Occipital lobe (tissue), 2 donors: ENCODE results near the gene SH3PXD2B. TPM values are rescaled to one million over a fixed set of nuclear protein-coding genes. Genes with fewer than 3 reads are reported as not detected.

Experiments used
- DNase-seq: peaks from one replicate; lab custom pipeline; 2025; lab: John Stamatoyannopoulos, UW
- total RNA-seq: library from RNA; depleted of rRNA; stranded (reverse); fragments of >200 nt; gene quantifications from one replicate; pipeline ENCODE4 v1.2.3, GENCODE V29; 2014

The SH3PXD2B gene
- 17.6 TPM for total RNA-seq

DNA sequence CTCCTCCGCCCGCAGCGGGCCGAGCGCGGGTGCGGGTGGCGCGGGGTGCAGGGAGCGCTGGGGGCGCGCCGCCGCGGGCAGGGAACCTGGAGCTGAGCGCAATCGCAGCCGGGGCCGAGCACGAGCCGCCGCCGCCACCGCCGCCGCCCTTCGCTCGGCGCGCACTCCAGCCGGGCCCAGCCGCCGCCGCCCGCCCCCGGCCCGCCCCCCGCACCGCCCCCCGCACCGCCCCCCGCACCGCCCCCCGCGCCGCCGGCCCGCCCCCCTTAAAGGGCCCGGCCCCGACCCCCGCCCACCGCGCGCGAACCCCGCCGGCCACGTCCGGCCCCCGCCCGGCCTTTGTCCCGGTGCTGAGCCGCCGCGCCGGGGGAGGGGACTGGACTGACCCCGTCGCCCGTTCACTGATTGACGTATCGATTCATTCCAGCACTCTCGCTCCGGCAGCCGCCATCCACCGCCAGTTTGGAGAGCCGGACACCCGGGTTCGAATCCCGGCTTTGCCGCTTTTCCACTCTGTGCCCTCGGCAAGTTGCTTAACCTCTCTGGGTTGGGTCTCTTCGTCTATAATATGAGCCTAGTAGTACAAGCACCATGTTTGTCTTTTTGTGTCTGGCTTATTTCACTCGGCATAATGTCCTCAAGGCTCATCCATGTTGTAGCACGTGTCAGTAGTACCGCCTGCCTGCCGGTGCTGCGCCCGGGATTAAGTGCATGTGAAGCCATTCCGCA is at the start of gene SH3PXD2B:
TSS of gene SH3PXD2B (minus strand) at position 168 of the 729 bp plus-strand sequence. CDS start 173 bp downstream, outside the sequence.
- DNase-seq = no peak

DNA sequence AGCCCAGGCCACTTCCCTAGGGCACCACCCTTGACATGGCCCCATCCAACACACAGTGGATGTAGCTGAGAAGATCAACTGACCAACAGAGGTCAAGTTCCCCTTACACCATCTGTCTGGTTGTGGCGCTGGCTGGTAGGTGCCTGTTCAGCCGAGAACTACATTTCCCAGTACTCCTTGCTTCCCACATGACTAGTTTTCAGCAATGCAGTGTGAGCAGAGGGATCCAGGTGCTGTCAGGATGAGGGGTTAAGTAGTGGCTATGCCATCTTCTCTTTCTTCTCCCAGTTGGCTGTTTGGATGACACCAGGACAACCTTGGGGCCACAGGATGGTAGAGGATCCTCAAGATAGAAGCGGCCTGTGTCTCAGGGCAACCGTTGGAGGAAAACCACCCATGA is 48.6 kb upstream of the SH3PXD2B start:
- no peak for DNase-seq

DNA sequence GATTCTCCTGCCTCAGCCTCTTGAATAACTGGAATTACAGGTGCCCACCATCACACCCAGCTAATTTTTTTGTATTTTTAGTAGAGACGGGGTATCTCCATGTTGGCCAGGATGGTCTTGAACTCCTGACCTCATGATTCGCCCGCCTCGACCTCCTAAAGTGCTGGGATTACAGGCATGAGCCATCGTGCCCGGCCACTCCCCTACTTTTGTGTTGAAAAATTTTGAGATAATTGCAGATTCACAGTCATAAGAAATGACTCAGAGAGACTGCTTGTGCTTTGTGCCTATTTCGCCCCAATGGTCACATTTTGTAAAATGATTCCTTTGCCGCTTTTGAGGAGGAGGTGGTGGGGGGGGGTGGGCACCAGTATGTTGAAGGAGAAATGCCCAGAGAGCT is 48.1 kb upstream of the SH3PXD2B start:
- DNase-seq = no peak

DNA sequence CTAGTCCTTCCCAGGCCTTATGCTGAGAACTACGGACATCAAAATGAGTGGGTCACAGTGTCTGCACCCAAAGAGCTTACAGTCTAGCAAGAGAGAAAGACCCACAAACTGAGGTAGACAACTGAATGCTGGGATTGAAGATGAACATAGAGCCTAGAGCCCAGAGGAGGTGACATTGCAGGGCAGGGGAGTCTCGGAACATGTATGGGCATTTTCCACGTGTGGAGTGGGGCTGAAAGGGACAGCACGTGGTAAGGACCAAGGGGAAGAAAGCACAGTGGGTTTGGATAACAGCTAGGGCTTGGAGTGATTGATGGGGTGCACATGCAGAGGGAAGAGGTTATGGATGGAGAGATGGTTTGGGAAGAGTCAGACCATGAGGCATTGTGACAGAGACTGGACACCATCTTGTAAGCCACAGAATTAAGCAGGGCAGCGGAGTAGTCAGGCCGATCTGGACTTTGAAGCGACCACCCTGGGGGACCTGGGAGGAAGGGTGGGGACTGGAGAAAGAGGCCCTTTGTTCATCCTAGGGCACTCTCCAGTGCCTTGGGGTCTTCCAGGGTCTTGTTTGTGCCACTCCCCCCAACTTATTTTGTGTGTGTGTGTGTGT is 47.5 kb upstream of the SH3PXD2B start:
- DNase-seq = no peak

DNA sequence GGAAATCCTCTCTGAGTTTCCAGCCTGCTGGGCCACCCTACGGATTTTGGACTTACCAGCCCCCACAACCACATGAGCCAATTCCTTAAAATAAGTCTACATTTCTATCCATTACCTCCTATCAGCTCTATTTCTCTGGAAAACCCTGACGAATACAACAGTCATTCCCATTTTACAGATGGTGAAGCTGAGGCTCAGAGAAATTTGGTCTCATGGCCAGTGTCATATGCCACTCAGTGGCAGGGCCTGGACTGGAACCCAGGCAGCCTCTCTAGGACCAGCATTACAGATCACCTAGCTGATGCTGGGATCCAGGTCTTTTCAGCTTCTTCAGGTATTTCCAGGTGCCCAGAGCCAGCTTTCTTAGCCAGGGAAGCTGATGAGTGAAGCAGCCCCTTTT is 45.0 kb upstream of the SH3PXD2B start:
- no peak for DNase-seq

DNA sequence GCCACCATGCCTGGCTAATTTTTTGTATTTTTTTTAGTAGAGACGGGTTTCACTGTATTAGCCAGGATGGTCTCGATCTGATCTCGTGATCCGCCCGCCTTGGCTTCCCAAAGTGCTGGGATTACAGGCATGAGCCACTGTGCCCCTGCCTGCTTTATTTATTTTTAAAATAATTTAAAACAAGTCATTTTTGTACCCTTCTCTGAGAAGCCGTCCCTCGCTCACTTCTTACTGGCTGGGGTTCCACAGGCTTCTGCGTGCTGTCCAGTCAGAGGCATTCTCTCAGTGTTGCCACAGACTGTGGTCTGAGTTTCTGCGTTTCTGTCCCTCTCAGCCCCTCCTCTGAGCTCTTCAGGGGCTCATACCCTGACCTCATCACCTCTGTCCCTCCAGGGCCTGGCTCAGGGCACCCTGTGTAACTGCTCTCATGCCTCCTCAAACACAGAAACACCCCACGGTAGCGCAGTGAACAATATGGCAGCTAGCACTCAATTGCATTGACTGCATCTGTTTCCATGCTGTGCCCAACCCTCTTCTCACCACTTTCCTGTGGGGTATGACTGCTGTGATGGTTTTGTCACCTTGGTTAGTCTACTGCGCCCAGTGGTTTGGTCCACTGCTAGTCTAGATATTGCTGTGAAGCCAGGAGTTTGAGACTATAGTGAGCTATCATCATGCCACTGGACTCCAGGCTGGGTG is 44.3 kb upstream of the SH3PXD2B start:
- DNase-seq = no peak

DNA sequence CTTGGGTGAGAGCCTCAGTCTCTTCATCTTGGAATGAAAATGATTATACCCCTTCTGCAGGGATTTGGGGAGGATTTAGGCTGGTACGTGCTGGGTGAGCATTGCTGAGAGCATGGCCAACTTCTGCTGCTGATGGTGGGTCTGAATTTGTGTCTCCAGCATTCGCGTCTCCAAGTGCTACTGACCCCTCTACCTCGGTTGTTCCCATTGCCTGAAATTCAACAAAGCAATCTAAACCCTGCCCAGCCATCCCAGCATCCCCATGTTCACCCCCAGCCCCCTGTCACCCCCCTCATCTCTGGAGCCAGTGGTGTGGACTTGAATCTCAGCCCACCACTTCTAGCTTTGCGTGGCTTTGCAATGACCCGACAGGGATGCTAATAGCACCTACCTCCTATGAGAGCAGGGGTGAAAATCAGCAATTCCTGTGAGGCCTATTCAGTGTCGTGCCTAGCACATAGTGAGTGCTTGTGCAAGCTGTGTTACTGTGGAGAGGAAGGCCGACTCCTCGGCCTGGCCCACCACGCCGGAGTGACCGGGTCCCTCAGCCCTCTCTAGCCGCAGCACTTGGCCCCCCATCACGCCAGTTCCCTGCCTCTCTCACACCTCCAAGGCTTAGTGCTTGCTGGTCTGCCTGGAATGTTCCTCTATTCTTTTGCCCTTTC is 43.4 kb upstream of the SH3PXD2B start:
- DNase-seq = no peak

DNA sequence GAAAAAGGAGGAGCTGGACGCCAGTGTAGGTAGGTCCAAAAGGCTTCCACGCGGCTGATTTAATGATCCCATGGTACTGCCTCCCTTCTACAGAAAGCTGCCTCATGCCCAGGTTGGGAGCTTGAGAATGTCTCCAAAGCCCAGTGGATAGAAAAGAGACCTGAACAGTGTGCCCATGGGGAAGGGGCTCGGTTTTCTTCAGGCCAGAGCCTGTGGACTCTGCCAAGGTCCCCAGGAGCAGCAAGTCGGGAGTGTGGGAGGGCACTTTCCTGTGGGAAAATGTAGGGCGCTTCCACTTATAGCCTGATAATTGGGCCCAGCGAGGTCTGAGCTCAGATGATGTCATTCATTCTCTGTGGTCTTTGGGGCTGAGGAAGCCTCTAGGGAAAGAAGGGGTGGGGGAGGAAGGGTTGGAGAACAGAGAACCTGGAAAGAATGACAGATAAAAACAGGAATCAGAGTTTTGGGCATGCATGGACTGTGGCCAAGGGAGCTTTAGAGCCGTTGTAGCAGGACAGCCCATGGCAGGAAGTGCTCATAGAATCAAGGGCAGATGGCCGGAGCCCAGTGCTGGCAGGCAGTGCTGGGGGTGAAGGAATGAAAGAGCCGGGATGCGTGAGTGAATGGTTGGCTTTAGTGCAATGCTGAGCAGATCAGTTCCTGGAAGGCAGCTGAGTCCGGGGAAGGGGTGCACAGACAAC is 42.5 kb upstream of the SH3PXD2B start:
- peak; percentile 15 for DNase-seq

DNA sequence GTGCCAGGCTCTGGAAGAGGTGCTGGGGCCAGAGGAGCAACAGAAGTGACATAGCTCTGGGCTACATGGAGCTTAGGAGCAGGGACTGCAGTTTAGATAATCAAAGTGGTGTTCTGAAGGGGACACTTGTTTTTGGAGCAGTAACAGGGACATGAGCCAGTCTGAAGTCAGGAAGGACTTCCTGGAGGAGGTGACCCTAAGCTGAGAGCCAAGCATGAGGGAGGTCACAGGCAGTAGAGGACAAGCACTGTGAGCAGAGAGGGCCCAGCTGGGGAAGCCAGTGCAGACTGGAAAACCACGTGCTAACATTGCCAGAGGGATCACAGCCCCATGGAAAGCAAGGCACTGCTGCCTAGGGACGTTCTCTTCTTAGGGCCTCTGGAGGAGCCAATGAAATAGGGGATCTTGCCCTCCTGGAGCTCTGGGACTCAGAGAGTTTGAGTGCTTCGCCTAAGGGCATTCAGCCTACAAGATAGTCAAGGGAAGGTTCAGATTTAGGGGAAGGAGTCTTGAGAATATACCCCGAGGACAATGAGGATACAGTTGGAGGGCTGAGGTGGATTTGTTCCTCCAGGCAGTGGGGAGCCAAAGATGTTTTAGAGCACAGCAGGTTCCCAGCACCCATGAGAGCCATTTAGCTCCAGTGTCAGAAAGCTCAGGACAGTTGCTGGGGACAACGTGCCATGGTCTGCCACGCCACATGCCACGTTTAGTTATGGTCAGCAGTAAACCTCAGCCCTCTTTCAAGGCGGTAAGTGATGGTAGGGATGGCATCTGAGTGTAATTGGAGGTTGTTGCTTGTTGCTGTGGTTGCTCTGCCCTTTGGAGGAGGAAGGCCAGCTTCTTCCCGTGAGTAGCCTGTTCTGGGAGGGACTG is 40.5 kb upstream of the SH3PXD2B start:
- DNase-seq = no peak

DNA sequence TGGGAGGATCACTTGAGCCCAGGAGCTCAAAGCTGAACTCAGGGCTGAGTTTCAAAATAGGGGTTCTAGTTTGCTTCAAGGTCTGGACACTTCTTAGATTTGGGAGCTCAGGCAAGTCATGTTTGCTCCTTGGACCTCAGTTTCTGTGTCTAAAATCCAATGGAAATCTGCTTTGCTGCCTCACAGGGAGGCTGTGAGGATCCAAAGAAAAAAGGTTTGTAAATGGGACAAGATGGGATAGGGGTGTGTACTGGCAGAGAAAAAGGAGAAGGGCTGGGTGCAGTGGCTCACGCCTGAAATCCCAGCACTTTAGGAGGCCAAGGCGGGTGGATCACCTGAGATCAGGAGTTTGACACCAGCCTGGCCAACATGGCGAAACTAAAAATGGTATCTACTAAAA is 39.6 kb upstream of the SH3PXD2B start:
- no peak for DNase-seq

DNA sequence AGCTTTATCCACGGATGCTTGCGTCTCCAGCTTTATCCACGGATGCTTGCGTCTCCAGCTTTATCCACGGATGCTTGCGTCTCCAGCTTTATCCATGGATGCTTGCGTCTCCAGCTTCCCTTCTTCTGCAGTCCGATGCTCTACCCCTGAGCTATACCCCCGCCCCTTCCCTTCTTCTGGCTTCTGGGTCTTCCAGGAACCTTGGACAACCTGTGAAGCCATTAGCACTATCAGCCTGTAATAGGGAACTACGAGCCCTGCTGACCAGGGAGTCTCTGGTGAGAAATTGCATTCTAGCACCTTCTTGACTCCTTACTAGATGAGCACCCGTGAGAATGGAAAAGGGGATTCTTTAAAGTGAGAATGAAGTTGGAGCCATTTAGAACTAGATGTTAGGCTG is 39.1 kb upstream of the SH3PXD2B start:
- DNase-seq = no peak

DNA sequence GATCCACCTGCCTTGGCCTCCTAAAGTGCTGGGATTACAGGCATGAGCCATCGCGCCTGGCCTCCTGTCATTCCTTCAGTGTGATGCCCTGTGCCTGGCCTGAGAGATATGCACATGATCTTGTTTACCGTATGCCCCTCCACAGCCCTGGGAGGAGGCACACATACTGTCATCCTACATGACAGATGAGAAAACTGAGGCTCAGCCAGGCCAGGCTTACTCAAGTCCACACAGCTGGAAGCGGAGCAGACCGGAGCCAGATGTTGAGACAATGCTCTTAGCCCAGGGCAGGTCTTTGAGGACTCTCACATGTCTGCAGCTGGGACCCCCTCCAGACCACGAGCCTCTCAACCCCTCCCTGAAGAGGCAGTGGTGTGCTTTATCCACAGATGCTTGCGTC is 38.7 kb upstream of the SH3PXD2B start:
- DNase-seq = no peak

DNA sequence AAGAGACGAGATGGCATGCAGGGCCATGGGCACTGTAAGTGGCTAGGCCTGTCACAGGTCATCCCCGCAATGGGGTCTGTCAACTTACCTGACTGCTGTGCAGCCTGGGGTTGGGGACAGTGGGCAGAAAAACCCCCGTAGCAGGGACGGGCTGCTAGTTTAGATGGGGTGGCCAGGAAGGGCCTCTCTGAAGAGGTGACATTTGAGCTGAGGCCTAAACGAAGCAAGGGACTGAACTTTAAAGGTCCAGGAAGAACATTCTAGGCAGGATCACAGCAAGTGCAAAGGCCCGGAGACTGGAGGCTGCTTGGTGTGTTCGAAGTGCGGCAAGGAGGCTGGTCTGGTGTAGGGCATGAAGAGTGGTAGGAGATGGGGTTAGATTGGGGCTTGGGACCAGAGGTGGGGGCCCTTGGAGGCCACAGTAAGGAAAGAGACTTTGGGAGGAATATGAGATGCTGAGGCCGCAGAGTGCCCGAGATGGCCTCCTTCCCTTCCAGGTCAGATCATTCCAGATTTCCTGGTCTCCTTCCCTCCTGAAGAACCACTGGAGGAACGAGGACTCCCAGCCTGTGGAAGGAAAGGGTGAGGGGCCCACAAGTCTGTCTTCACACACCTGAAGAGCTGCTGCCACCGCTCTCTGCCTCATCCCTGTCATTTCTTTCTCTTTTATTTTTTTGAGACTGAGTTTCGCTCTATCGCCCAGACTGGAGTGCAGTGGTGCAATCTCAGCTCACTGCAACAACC is 37.9 kb upstream of the SH3PXD2B start:
- no peak for DNase-seq

DNA sequence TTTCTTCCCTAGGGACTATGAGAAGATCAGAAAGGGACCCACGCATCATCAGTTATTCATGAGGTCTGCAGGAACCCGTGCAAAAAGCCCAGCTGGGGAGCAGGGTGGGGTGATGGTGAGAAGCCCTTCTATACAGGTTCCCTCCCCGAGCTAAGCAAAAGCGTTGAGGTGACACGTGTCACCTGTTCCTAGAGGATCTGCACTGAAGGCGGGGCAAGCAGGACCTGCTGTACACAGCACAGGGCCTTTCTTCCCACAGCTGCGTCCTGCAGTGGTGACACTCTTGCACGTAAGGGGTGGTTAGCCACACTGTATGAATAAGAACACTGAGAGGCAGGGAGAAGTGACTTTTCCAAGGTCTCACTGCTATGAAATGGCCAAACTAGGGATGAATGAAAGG is 37.2 kb upstream of the SH3PXD2B start:
- DNase-seq = no peak

DNA sequence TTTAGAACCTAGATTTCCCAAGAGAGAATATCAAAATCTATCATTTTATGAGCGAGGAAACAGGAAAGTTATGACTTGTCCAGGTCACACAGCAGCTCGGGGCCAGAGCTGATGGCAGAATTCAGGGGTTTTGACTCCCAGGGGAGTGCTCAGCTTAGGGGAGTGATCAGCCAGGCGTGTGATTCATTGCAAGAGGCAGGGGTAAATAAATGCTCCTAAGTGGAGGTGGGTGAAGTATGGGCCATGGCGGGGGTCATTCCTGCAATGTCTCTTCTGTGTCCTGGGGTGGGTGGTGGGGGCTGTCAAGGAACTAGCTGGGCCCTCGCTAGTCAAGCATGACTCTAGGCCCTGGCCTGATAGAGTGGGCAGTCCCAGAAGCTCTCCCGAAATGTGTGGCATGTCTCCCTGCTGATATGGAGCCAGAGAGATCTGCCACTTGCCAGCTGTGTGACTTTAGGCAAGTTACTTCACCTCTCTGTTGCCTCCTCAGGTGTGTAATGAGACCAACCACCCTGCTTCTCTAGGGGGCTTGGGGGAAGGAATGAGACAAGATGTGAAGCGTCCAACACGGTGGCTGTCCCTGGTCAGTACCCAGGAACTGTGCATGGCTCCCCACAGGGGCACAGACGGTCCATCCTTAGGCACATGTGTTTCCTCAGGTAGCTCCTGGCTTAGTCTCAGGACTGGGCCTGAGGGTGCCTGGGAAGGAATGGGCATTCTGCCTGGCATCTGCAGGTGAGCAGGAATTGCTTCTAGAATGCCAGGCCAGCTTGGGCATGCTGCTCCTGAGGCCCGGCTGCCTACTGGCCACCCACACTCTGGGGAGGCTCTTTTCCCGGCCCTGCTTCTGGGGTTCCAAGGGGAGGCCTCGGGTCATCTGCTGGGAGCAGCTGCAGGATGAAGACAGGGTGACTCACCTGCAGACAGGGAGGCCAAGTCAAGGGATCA is 36.5 kb upstream of the SH3PXD2B start:
- DNase-seq = no peak

DNA sequence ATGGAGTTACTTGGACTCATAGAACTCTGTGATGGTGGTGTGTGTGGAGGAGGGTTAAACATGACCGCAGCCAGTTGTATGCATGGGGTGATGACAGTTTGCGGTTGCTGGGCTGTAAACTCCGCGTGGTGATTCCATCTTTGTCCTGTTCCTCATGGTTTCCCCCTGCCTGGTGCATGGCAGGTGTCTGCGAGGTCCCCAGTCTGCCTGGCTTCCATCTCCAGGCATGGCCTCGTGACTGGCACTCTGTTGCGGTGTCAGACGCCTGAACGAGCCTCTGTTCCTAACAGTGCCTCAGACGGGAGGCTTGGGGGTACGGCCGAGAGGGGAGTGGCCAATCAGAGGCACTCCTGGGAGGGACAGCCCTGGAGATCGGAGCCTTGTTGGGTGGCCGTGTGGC is 33.9 kb upstream of the SH3PXD2B start:
- no peak for DNase-seq

DNA sequence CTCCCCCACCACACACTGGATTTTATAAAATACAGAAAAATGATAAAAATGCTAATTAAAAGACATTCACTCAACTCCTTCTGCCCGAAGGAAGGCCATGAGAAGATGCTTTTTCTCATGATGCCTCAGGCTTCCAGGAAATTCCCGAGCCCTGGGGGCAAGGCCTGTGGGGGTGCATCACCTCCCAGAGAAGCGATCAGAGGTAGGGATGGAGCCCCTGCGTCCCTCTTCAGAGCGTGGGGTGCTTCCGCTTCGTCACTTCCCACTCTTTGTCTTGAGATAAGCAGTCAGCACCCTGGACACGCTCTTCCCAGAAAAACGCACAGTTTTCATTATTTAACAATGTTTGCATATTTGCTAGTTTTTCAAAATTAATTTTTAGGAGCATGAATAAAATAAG is 33.3 kb upstream of the SH3PXD2B start:
- no peak for DNase-seq

DNA sequence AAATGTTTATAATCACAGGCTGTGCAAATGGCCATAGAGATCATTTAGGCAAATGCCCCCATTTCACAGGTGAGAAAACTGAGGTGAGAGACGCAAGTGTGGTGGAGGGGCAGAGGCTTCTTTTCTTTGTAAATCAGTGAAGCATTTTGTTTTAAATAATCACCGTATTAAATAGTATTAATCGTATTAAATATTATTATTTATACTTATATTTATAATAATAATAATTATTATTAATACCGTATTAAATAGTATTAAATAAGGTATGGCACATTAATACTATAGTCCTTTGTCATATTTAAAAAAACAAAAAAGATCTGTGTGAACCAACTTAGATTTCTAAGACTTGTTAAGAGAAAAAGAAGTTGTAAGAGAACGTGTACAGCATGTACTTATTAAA is 32.6 kb upstream of the SH3PXD2B start:
- DNase-seq = no peak

DNA sequence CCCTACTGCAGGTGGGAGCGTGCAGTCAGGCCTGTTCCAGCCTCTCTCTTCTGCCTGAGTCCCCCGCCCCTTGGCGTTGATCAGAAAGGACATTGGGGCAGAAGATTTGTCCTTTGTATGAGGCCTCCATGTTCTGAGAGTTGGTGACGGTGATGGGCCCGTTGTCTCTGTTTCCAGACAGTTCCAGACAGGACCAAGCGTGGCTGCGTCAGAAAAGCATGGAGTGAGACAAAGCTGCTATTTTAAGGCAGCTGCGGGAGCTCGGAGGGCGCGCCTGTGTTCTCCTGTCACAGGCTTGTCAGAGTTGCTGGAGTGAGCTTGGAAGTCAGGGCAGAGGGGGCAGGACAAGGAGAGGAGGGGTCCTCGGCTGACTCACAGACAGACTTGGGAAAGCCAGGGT is 32.1 kb upstream of the SH3PXD2B start:
- no peak for DNase-seq
